GM19455 (cell line): ENCODE data around the gene PYURF.

Experiments
- ATAC-seq: cut with Tn5 transposase; IDR thresholded peaks from one replicate; pipeline ENCODE4 v1.9.1; 2021; ENCODE audit not compliant: unreplicated experiment

PYURF gene

DNA sequence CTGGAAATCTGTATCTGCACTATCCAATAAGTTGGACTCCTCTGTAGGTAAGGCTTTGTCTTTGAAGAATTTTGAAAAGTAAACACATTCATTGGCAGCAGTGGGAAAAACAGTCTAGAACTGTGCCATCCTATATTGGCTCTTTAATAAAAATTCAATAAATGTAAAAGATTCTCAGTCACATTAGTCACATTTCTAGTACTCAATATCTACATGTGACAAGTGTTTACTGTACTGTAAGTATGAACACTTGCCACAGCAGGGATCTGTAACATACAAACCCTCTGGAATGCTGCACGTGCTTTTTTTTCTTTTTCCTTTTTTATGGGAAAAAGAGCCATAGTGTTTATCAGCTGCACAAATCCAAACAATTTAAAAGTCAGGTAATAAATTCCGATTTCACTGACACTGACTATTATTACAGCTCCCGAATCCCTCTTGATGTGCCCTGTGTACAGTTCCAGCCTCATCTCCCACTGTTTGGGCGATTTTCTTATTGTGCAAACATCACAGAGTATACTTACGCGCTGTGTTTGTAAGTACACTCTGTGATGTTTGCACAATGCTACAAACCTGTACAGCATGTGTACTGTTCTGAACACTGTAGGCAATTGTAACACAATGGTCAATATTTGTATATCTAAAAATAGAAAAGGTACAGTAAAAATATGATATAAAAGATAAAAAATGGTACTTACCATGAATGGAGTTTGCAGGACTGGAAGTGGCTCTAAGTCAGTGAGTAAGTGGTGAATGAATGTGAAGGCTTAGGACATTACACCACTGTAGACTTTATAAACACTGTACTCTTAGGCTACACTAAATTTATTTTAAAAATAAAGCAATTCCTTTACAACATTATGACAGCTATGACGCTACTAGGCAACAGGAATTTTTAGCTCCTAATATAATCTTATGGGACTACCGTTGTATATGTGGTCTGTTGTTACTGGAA, 8.7 kb downstream of the PYURF start:
- ATAC-seq: no peak

DNA sequence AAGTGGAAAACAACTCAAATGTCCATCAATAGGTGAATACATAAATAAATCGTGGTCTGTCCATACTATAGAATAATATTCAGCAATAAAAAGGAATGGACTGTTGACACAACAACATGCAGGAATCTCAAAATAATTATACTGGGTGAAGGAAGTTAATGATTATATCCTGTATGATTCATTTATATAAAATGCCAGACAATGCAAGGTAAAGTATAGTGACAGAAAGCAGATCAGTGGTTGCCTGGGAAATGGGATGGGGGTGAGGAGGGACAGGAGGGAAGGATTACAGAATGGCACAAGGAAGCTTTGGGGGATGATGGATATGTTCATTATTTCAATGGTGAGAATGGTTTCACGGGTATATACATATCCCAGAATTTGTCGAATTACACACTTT, 12.3 kb downstream of the PYURF start:
- ATAC-seq: no peak

DNA sequence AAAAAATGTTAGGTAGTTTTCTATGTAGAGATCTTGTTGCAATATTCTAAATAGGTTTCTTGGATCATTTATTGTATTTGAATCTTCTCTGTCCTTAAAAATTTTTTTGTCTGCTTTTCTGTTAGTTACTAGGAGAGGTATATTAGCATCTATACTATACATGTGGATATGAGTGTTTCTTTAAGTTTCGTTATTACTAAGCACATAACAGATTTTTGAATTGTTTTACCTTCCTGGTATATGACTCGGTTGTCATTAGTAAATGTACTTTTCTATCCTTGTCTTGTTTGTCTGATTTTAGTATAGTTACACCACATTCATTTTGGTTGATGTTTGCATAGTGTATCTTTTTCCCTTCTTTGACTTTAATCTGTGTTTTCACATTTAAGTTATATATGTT, 20.2 kb downstream of the PYURF start:
- no peak for ATAC-seq

DNA sequence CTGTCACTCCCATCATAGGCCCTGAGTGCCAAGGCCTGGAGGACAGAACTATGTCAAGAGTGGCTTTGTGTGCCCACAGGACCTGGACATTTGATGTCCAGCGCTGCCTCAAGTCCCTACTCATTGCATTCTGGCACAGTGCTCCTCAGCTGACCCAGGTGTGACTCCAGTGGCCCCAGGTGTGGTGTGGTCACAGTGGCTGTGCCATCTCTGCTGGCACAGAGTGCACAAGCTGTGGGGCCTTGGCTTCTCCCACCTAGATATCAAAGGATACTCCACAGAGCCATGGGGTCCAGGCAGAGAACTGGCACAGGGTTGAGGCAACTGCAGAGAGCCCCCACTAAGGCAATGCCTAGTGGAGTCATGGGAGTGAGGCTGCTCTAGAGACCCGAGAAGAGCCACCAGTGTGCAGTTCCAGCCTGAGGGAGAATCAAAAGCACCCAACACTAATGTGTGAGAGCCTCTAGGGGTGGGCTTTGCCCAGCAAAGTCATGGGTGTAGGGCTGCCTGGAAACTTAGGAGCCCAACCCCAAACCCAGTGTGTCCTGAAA, 25.6 kb downstream of the PYURF start:
- no peak for ATAC-seq

DNA sequence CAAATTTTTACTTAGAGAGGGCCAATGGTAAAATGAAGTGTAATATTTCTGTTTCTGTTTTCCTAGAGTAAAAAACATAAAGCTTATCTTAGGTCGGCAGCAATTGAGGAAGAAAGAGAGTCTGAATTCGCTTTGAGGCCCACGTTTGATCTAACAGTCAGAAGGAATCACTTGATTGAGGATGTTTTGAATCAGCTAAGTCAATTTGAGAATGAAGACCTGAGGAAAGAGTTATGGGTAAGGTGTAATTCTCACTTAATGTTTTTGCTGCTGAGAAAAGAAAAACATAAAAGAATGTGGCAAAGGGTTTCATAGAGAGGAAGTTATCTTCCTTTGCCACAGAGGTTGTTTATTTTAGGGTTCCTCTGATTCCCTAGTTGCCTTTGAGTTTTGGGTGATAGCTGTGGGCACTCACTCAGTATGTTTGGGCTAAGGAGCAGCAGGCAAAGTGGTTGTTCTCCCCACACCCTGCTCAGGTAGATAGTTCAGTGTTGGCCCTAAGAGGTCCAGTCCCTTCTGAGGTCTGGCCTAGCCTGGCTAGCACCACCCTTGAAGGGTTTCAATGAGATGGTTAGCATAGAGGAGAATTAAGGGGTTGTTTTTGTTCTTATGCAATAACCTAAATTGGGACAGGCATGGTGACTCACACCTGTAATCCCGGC, 34.3 kb downstream of the PYURF start:
- no peak for ATAC-seq

DNA sequence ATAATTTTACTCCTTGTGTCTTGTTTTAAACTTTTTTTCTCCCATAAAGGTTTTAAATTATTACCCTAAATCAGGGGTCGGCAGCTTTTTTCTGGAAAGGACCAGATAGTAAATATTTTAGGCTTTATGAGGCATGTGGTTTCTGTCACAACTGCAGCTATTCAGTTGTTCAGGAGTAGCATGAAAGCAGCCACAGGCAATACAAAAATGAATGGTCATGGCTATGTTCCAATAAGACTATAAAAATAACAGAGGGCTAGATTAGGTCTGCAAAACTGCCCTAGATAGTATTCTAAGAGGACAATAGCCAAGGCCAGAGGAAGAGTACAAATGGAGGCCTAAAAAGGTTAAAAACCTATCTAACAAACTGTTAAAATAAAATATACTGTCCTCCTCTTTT, 42.0 kb downstream of the PYURF start:
- ATAC-seq: no peak

DNA sequence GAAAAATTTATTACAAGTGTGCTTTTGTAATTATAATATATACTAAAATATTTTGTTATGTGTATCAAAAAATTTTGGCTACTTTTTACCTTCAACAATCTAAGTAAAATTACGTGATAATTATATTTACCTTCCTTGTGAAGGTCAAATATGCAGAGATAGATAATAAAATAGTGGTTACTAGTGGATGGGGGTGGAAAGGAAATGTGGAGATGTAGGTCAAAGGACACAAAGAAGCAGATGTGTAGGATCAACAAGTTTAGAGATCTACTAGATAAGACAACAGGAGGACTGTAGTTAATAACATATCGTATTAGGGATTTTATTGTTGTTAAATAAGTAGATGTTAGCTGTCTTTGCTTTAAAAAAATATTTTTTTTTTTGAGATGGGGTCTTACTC, 45.3 kb downstream of the PYURF start:
- ATAC-seq: no peak

DNA sequence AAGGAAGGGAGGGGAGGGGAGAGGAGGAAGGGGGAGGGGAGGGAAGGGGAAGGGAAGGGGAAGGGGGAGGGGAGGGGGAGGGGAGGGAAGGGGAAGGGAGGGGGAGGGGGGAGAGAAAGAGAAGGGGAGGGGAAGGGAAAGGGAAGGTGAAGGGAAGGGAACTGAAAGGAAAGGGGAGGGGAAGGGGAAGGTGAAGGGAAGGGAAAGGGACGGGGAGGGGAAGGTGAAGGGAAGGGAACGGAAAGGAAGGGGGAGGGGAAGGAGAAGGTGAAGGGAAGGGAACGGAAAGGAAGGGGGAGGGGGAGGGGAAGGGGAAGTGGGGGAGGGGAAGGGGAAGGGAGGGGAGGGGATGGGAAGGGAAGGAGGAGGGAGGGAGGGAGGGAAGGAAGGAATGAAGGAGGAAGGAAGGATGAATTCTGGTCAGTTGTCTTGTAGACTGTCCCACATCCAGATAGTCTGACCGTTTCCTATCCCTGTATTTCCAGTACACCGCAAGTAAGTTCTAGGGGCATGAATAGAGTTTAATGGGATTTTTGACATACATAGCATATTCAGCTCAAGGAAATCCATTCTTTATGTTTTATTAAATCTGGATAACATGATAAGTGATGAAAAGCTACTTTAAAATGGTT, 46.2 kb downstream of the PYURF start:
- no peak for ATAC-seq
